Heart left ventricle (tissue), 13 donors: ENCODE results near the gene CRYGN.

Experiments used
- CTCF ChIP-seq, 12 donors: fragments of 200-600 bp; sonication (generic) in 4 of 12; IDR thresholded peaks; one replicate each; pipeline versions ENCODE4 v1.5.0 to v1.8.0; 2018 to 2022; ENCODE audit warnings: antibody characterized with exemption in 12 of 12, mild to moderate bottlenecking in 5 of 12
- POLR2A ChIP-seq, 2 donors: fragments of 450-650 bp; IDR thresholded peaks; one replicate each; pipeline ENCODE4 v1.6.1; 2017; ENCODE audit warnings: antibody characterized with exemption in 2 of 2, mild to moderate bottlenecking in 2 of 2, moderate library complexity in 2 of 2
- donor health status: ischemic (EF 13 %, LVEDD 7.1; RV severe dilation, severe dysfunction).
- donor health status: DM: no; HTN: yes; CAD: no.
- donor health status: DM: no; HTN: no; CAD: no.
- donor health status: ischemic (EF 25% LVEDD 6.9; RV normal size, moderate dysfunction).
- donor health status: ischemic (EF 25% LVEDD 5.7; RV mildly dilated, moderate dysfunction).
- donor health status: ischemic (EF 35%, LVEDD 5.7; RV mildly dilated, moderate dysfunction).
- donor health status: nonischemic (EF 11% LVEDD 7.7; RV severe dilation, severe dysfunction).
- donor health status: DM: yes; HTN: yes; CAD: no.
- donor health status: PGD.
- donor health status: ischemic (EF 29% LVEDD 5.4; RV normal size, mild dysfunction).
- donor health status: nonischemic (EF 23%, LVEDD 6.1; RV moderate dilation, normal function).

GRCh38 chr7:151483711-151483983 is 43.7 kb upstream of the CRYGN start:
- no peak for TF ChIP-seq CTCF (IDR thresholded peaks at IDR 0.05)
- no peak for TF ChIP-seq POLR2A (IDR thresholded peaks at IDR 0.05)
